NT2/D1 (cell line): Measurements from ENCODE around the gene DIP2C.

Source experiments
- YY1 ChIP-seq: IDR thresholded peaks from 2 replicates; pipeline ENCODE4 v1.6.1; 2011; ENCODE audit not compliant: insufficient read length, insufficient read depth
- ZNF274 ChIP-seq: IDR thresholded peaks from 2 replicates; pipeline ENCODE4 v1.6.1; 2011; ENCODE audit warnings: mild to moderate bottlenecking, low read depth, low read length

DNA sequence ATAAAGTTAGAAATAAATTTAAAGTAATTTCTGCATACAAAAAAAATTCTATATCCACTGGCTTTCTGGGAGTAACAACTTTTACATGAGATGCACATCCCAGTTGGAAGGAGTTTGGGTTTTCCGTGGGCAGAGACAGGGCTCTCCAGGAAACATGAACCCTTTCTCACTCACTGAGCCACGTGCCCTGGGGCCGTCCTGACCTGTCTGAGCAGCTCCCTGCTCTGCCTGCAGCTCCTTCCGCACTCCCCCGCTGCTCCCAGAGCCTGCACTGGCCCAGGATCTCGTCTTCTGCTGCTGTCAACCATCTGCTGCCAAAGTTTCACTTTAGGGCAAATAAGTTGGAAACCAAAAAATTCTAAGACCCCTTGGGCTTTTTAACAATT lies 169.1 kb downstream of the DIP2C start:
- TF ChIP-seq ZNF274 (no peak), YY1 (no peak)
